KMS-11 (cell line): ENCODE data around the gene CERS6.

Experiments used
- H2AFZ ChIP-seq: fragments of 200-600 bp; sonication (generic); 2 replicates; pipeline ENCODE4 v1.6.1; 2016; ENCODE audit warnings: antibody characterized with exemption, mixed run types, low read depth
- H3K27ac ChIP-seq: fragments of 200-600 bp; sonication (generic); 2 replicates; pipeline ENCODE4 v1.6.1; 2016; ENCODE audit warnings: mild to moderate bottlenecking, mixed run types
- H3K27me3 ChIP-seq: fragments of 200-600 bp; sonication (generic); 2 replicates; pipeline ENCODE4 v1.6.1; 2017; ENCODE audit warnings: mild to moderate bottlenecking, low read depth, mixed run types, moderate library complexity; ENCODE audit not compliant: insufficient read depth
- H3K36me3 ChIP-seq: fragments of 200-600 bp; sonication (generic); 2 replicates; pipeline ENCODE4 v1.6.1; 2017; ENCODE audit warnings: mild to moderate bottlenecking, mixed run types; ENCODE audit not compliant: insufficient read depth
- H3K4me1 ChIP-seq: fragments of 200-600 bp; sonication (generic); 2 replicates; pipeline ENCODE4 v1.6.1; 2016; ENCODE audit warnings: mild to moderate bottlenecking, low read depth, mixed run types; ENCODE audit not compliant: poor library complexity, severe bottlenecking
- H3K4me2 ChIP-seq: fragments of 200-600 bp; sonication (generic); 2 replicates; pipeline ENCODE4 v1.7.0; 2016; ENCODE audit warnings: mild to moderate bottlenecking, mixed run types
- H3K4me3 ChIP-seq: fragments of 200-600 bp; sonication (generic); IDR thresholded peaks from 2 replicates; pipeline ENCODE4 v1.6.1; 2017; ENCODE audit warnings: low read depth, low read length, mixed read lengths; ENCODE audit not compliant: insufficient read depth
- H3K79me2 ChIP-seq: fragments of 200-600 bp; sonication (generic); 2 replicates; pipeline ENCODE4 v1.6.1; 2016; ENCODE audit warnings: low read depth, mixed run types; ENCODE audit not compliant: insufficient read depth
- H3K9ac ChIP-seq: fragments of 200-600 bp; sonication (generic); 2 replicates; pipeline ENCODE4 v1.6.1; 2016; ENCODE audit warnings: mild to moderate bottlenecking, mixed run types
- H4K20me1 ChIP-seq: fragments of 200-600 bp; sonication (generic); 2 replicates; pipeline ENCODE4 v1.6.1; 2016; ENCODE audit warnings: mild to moderate bottlenecking, mixed run types; ENCODE audit not compliant: insufficient read depth
- CTCF ChIP-seq: fragments of 200-600 bp; sonication (generic); conservative IDR thresholded peaks from 2 replicates; pipeline ENCODE4 v1.6.1; 2017; ENCODE audit warnings: low read depth, mild to moderate bottlenecking, antibody characterized with exemption, low read length, moderate library complexity, mixed read lengths

The CERS6 gene

GRCh38 chr2:168698969-168699368, 242.9 kb downstream of the CERS6 start:
- H3K4me2 ChIP-seq = no peak overlapping the region
- H3K79me2 ChIP-seq = no peaks in the 10 kb centered on the region
- no peak for TF ChIP-seq CTCF
- H4K20me1 ChIP-seq = no peaks in the 10 kb centered on the region
- H3K27me3 ChIP-seq = no peaks in the 10 kb centered on the region
- H2AFZ ChIP-seq = no peak overlapping the region
- no peaks in the 10 kb centered on the region for H3K4me1 ChIP-seq
- H3K36me3 ChIP-seq = no peaks in the 10 kb centered on the region
- no peak overlapping the region for H3K4me3 ChIP-seq
- H3K9ac ChIP-seq = no peak overlapping the region
- no peak overlapping the region for H3K27ac ChIP-seq

- Histone ChIP-seq H3K27me3 (no peaks in the 10 kb centered on the region), H3K27ac (no peak overlapping the region), H3K9ac (no peak overlapping the region), H3K4me1 (no peaks in the 10 kb centered on the region), H3K36me3 (no peaks in the 10 kb centered on the region), H3K4me2 (no peak overlapping the region), H3K4me3 (no peak overlapping the region), H4K20me1 (no peaks in the 10 kb centered on the region), H3K79me2 (no peaks in the 10 kb centered on the region), H2AFZ (no peak overlapping the region)
- no peak for TF ChIP-seq CTCF
Observed at GRCh38 chr2:168699844-168700417, 243.9 kb downstream of the CERS6 start.

GRCh38 chr2:168700615-168701245, 244.7 kb downstream of the CERS6 start:
- no peak overlapping the region for H3K27ac ChIP-seq
- no peaks in the 10 kb centered on the region for H3K4me1 ChIP-seq
- TF ChIP-seq CTCF = no peak
- no peaks in the 10 kb centered on the region for H4K20me1 ChIP-seq
- H3K9ac ChIP-seq = no peak overlapping the region
- no peaks in the 10 kb centered on the region for H3K27me3 ChIP-seq
- H2AFZ ChIP-seq = no peak overlapping the region
- H3K36me3 ChIP-seq = no peaks in the 10 kb centered on the region
- no peak overlapping the region for H3K4me3 ChIP-seq
- H3K79me2 ChIP-seq = no peaks in the 10 kb centered on the region
- H3K4me2 ChIP-seq = no peak overlapping the region

DNA sequence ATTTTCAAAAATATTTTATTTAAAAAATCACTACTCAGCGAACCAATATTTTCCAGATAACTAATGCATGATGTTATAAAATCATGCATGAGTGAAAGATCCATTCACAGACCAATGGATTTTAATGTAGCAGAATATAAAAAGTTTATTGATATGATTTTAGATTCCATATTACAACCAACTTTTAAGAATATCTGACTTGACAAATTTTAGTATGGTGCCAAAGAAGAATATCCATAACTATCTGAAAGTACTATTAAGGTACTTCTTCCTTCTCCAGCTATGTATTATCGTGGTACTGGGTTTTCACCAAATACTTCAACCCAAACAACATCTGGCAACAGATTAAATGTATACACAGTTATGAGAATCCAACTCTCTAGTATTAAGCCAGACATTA, 246.5 kb downstream of the CERS6 start:
- H4K20me1 ChIP-seq = no peaks in the 10 kb centered on the region
- no peak overlapping the region for H3K9ac ChIP-seq
- H3K4me2 ChIP-seq = no peak overlapping the region
- H3K27me3 ChIP-seq = no peaks in the 10 kb centered on the region
- TF ChIP-seq CTCF = no peak
- H3K4me3 ChIP-seq = no peak overlapping the region
- no peaks in the 10 kb centered on the region for H3K4me1 ChIP-seq
- H3K27ac ChIP-seq = no peak overlapping the region
- H3K36me3 ChIP-seq = no peaks in the 10 kb centered on the region
- no peak overlapping the region for H2AFZ ChIP-seq
- no peaks in the 10 kb centered on the region for H3K79me2 ChIP-seq
